GM19239 (cell line): ENCODE results near the gene HSD17B13.
"Not testable (repeated sequence)": the region's sequence is repeated elsewhere in the genome, so short reads cannot be mapped to it uniquely, and the experiment has no call there.

Experiments used
- DNase-seq: peaks from one replicate; pipeline ENCODE4 v3.0.0; 2011; ENCODE audit warnings: low spot score; ENCODE audit not compliant: insufficient read length
- FAIRE-seq: peaks from 2 replicates; lab custom pipeline; 2011; peaks lifted over from hg19 to GRCh38; lab: Jason Lieb, UNC

HSD17B13 gene, protein sequence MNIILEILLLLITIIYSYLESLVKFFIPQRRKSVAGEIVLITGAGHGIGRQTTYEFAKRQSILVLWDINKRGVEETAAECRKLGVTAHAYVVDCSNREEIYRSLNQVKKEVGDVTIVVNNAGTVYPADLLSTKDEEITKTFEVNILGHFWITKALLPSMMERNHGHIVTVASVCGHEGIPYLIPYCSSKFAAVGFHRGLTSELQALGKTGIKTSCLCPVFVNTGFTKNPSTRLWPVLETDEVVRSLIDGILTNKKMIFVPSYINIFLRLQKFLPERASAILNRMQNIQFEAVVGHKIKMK

GRCh38 chr4:87322754-87323153 is at the start of gene HSD17B13:
HSD17B13 (minus strand) TSS chr4:87322882; CDS start chr4:87322841, 41 bp downstream.
- no peak for DNase-seq
- no peak for FAIRE-seq

- DNase-seq (no peak), FAIRE-seq (no peak)
These were observed 47.4 kb upstream of the HSD17B13 start for GRCh38 chr4:87370068-87370467.

- no peak for FAIRE-seq
- DNase-seq = no peak
These were observed 44.0 kb upstream of the HSD17B13 start for GRCh38 chr4:87366521-87367162.

- no peak for DNase-seq
- FAIRE-seq = no peak
These were observed 42.7 kb upstream of the HSD17B13 start for GRCh38 chr4:87365348-87365747.

- no peak for FAIRE-seq
- no peak for DNase-seq
These were observed 40.9 kb upstream of the HSD17B13 start for GRCh38 chr4:87363552-87363951.

- no peak for FAIRE-seq
These were observed 37.8 kb upstream of the HSD17B13 start for GRCh38 chr4:87360338-87360935.

DNA sequence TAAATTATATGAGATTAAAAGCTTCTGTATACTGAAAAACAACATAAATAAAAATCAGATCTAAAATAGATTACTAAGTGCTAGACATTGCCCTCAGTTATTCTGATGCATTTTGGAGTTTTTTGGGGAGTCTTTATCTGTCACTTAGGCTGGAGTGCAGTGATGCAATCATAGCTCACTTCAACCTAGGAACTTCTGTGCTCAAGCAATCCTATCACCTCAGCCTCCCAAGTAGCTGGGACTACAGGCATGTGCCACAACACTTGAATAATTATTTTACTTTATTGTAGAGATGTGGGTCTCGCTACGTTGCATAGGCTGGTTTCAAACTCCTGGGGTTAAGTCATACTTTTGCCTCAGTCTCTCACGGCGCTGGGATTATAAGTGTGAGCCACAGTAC is 36.6 kb upstream of the HSD17B13 start:
- no peak for FAIRE-seq
- DNase-seq = no peak

More at GRCh38 chr4:87360338-87360935, 37.8 kb upstream of the HSD17B13 start:
- DNase-seq = no peak

- no peak for DNase-seq
- FAIRE-seq = peak; percentile 56
These were observed 34.3 kb upstream of the HSD17B13 start for GRCh38 chr4:87356832-87357526.

DNA sequence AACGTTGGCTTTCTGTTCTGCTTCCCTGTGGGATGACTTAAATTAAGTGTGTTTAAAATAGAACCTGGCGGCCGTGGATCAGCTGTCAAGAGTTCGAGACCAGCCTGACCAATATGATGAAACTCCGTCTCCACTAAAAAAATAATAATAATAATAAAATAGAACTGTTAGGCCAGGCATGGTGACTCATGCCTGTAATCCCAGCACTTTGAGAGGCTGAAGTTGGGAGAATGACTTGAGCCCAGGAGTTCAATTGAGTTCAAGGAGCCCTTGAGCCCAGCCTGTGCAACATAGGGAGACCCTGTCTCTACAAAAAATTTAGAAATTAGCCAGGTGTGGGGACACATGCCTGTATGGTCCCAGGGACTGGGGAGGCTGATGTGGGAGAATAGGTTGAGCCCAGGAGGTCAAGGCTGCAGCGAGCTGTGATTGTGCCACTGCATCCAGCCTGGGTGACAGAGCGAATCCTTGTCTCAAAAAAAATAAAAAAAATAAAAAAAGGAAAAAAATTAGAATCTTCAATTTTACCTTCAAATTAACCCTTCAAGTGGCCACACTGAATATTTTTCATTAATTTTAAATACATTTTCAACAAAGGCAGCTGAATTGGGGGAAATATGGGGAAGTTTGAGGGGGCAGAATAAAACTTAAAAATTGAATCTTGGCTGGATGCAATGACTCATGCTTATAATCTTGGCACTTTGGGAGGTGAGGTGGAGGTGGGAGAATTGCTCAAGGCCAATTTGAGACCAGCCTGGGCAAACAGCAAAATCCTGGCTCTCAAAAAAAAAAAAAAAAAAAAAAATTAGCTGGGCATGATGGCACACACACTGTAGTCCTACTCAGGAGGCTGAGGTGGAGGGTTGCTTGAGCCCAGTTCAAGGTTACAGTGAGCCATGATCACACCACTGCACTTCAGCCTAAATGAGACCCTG is 31.8 kb upstream of the HSD17B13 start:
- DNase-seq (no peak), FAIRE-seq (no peak)

- FAIRE-seq (peak; percentile 95), DNase-seq (peak; percentile 10)
These were observed 30.9 kb upstream of the HSD17B13 start for GRCh38 chr4:87353592-87353991.

- no peak for FAIRE-seq
- no peak for DNase-seq
These were observed 22.5 kb upstream of the HSD17B13 start for GRCh38 chr4:87345139-87345538.

GRCh38 chr4:87342872-87343271 is 20.2 kb upstream of the HSD17B13 start:
- DNase-seq (no peak), FAIRE-seq (no peak)

DNA sequence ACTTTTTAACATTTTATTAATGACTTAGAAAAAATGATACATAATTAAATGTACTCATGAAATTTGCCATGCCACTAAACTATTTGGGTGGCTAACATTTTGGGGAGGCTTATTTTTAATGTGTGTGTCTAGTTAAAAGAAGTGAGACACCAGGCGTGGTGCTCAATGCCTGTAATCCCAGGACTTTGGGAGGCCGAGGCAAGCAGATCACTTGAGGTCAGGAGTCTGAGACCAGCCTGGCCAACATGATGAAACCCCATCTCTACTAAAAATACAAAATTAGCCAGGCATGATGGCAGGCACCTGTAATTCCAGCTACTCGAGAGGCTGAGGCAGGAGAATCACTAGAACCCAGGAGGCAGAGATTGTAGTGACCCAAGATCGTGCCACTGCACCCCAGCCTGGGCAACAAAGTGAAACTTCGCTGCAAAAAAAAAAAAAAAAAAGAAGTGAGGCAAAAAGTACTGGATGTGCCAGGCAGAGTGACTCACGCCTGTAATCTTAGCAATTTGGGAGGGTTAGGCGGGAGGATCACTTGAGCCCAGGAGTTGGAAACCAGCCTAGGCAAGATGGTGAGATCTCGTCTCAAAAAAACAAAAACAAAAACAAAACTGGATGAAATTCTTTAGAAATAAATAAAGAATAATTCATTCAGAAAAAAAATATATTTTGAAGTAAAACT is 19.4 kb upstream of the HSD17B13 start:
- FAIRE-seq, DNase-seq: not testable (repeated sequence)

DNA sequence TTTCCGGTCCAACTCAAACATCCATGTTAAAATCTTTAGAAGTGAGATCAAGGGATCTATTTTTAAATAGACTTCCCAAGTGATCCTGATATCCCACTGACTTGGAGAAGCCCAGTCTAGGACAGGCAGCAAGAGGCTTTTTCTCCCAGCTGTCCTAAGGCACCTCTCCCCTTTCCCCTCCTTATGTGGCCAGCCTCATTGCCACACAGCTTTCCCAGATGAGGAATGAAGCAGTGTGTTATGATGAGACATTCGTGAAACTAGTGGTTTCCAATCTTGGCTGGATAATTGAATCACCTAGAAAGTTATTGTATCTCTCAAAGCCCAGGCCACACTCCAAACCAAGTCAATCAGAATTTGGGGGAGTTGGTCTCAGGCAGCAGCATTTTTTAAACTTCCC is 16.8 kb upstream of the HSD17B13 start:
- DNase-seq = no peak
- FAIRE-seq = no peak

GRCh38 chr4:87337361-87337760 is 14.7 kb upstream of the HSD17B13 start:
- FAIRE-seq = no peak
- DNase-seq = no peak

DNA sequence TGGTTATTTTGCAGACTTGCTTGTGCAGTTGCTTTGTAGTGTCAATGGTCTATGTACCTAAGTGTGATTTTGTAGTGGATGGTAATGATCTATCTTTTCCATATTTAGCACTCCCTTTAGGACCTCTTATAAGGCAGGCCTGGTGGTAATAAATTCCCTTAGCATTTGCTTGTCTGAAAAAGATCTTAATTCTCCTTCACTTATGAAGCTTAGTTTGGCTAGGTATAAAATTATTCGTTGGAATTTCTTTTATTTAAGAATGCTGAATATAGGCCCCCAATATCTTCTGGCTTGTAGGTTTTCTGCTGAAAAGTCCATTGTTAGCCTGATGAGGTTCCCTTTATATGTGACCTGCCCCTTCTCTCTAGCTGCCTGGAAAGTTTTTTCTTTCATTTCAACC is 10.6 kb upstream of the HSD17B13 start:
- FAIRE-seq = no peak
- no peak for DNase-seq

DNA sequence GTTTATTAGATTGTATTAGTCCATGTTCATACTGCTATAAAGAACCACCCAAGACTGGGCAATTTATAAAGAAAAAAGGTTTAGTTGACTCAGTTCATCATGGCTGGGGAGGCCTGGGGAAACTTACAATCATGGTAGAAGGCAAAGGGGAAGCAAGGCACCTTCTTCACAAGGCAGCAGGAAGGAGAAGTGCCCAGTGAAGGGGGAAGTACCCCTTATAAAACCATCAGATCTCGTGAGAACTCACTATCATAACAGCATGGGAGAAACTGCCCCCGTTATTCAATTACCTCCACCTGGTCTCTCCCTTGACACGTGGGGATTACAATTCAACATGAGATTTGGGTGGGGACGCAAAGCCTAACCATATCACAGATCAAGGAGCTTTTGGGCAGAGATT is 8.1 kb upstream of the HSD17B13 start:
- DNase-seq (no peak), FAIRE-seq (no peak)

DNA sequence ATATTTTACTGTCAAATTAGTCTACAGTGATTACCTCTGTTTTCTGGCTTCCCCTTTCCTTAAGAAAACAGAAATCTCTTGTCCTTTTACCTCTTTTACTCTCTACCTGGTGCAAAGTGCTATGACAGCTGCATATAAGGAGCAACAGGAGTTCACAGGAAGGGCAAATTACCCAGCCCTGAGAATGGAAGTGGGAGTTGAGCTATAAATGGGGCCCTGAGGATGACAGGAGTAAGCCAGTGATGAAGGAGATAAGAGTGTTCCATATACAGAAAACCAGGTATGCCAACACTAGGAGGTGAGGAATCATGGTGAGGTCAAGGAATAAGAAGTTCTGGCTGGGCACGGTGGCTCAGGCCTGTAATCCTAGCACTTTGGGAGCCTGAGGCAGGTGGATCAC is 4.5 kb upstream of the HSD17B13 start:
- DNase-seq = no peak
- FAIRE-seq = no peak

- FAIRE-seq = no peak
These were observed 3.8 kb upstream of the HSD17B13 start for GRCh38 chr4:87326460-87326859.

More at GRCh38 chr4:87326460-87326859, 3.8 kb upstream of the HSD17B13 start:
- no peak for DNase-seq
